NCI-H1417 treated with DMSO at 0.1 percent for 48 hours (cell line): ENCODE measurements around the gene FAM13A.

Source experiments
- DNase-seq: peaks from one replicate; lab custom pipeline; 2025; lab: John Stamatoyannopoulos, UW

FAM13A gene

DNA sequence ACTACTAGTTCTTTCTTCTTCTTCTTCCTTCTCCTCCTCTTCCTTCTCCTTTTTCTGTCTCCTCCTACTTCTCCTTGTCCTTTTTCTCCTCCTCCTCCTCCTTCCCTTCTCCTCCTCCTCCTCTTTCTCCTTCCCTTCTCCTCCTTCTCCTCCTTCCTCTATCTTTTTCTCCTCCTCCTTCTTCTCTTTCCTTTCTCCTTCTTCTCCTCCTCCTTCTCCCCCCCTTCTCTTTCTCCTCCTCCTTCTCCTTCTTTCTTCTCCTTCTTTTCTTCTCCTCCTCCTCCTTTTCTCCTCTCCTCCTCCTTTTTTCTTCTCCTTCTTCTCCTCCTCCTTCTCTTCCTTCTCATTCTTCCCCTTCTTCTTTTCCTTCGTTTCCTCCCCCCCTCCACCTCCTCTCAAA, 337.6 kb downstream of the FAM13A start:
- DNase-seq: no peak

DNA sequence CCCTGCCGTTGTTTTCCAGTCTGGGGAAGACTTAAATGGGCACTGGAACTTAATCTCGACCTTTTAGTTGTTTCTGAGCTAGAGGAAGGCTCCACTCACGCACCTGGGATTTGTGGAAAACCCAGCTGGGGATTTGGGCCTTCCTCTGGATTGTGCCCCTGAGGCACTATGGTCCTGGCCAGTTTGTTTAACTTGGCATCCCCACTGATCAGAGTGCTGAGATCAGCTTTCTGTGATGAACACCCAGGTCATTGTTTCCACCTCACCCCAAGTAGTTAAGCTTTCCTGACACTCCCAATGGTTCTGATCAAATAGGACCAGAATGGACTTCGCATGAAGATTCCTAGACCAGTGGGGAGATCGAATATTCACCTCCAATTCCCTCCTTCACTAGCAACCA, 338.9 kb downstream of the FAM13A start:
- no peak for DNase-seq

DNA sequence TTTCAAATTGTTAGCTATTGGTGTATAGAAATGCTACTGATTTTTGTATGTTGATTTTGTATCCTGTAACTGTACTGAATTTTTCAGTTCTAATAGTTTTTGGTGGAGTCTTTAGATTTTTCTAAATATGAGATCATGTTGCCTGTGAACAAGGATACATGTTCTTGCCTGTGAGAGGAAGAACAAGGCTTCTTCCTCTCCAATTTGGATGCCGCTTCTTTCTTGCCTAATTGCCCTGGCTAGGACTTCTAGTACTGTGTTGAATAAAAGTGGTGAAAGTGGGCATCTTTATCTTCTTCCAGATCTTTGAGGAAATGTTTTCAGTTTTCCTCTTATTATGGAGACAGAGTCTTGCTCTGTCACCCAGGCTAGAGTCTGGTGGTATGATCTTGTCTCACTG, 343.2 kb downstream of the FAM13A start:
- DNase-seq: no peak

DNA sequence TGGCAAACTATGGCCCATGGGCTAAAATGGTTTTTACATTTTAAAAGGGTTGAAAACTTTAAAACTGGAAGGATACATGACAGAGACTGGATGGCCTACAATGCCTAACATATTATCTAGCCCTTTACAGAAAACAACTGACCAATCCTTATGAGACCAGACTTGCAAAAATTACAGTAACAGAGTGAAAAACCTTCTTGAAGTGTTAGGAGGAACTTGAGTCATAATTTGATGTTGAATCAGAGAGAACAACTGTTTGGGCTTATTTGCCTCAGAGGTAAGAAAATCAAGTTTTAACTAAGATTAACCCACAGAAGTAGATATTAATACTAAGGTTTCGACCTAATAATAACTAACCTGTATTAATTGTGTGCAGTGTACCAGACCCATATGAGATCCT, 347.0 kb downstream of the FAM13A start:
- no peak for DNase-seq

DNA sequence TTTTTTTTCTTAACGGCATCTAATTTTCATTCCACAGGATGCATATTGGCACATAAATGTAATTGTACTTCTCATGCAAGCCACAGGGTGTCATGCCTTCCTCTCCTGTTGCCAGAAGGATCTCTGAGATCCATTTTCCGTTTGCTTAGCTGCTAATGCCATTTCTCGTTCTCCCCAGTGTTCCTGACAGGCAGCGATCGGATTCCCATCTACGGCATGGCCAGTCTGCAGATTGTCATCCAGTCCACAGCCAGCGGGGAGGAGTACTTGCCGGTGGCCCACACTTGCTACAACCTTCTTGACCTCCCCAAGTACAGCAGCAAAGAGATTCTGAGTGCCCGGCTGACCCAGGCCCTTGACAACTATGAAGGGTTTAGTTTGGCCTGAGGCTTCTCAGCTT, 350.4 kb downstream of the FAM13A start:
- no peak for DNase-seq

DNA sequence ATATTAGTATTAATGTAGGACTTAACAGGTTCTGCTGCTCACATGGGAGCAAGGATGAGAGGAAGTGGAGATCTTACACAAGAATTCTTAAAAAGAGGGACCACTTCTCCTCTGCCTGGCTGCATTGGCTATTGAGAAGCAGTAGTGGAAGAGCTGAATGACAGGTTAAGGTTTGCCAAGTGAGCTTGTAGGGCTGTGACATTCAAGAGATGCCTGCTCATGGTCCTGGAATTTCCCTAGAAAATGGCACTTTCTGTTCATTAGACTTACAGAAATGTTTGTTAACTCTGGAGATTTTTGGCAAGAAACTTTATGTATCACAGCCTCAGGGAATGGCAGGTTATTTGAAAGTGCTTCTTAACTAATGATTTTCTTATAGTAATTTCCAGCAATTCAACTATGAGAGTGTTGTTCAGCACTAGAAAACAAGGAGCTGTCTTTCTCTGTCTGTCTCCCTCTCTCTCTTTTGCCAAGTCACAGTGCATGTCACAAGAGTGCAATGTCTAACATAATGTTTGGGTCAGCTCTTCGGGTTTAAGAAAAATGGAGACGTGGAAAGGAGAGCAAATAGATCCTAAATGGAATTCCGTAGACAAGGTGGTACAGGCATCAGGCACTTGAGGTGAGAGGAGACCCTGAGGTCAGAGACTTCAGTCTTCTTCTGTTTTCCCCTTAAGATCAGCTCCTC, 351.0 kb downstream of the FAM13A start:
- no peak for DNase-seq

DNA sequence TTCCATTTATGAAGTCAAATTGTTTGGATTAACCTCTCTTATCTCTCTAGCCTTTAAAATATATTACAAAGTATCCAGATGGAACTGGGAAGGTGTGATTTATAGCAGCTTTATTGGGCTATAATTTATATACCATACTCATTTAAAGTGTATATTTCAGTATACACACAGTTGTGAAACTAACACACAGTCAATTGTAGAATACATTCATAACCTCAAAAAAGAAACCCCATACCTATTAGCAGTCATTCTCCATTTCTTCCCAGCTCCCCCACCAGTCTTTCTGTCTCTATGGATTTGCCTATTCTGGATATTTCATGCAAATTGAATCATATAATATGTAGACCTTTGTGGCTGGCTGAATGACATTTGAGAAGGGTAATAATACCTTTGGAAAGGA, 351.8 kb downstream of the FAM13A start:
- DNase-seq: no peak

DNA sequence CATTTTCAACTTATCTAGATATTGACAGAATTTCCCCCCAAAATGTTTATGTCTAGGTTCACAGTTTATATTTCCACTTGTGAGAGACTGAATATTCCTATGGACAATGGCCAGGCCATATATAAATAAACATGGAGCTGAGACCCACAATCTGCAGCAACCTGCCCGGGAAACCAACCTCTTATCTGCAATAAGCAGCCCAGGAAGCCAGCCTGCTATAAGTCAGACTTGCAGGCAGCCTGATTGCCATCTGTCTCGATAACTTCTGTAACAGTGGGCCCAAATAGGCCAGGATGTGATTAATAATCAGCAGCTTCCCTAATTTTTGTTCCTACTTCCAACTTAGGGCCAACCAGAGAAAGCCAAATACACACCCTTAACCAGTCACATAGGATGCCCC, 354.2 kb downstream of the FAM13A start:
- DNase-seq: no peak

DNA sequence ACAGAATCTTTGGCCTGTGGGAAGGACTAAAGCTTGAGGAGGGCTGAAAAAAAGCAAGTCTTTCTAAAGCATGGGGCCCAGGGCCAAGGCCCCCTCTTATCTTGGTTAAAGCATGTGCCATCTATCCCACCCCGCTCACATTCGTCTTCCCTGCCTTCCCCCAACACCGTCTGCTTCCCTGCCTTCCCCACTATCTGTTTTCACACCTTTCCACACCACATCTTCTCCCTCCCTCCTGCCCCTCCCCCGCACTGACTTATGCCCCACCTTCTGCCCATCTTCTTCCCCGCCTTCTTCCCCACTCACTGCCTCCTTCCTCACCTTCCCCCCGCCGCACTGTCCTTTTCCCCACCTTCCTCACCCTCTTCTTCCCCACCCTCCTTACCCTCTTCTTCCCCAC, 358.5 kb downstream of the FAM13A start:
- DNase-seq: no peak

DNA sequence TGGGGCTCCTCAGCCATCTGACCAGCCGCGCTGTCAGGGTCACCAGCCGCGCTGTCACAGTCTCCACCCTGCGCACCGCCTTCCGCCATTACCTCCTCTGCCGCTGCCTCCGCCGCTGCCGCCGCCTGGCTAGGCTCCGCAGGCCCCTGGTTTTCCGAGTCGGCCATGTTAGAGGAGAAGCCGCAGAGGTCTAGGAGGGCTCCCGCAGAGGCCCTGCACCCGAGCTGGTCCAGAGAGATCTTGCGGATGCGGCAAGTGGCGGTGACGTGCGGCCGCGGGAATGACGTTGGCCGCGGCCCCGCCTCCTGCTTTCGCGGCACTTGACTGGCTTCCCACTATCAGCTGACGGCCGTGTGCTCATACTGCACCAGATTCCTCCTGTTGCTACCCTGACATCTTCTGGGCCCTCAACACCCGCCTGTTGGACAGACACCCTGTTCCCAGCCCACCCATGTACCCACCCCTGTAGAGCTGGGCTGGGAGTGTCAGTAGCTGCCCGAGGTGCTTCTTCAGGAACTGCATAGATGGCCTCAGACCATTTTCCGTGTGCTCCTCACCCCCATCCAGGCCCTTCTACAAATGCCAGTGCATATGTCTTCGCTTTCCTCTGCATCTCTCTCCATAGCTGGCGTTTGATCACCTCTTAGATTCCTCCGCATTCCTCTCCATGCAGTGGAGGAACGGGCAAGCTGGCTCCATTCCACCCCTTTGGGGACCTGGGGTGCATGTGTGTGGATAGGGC, 359.2 kb downstream of the FAM13A start, which contains the start of gene NAP1L5:
NAP1L5 (minus strand) TSS at position 242 of the 742 bp plus-strand sequence; CDS start at position 167, 75 bp downstream.
- no peak for DNase-seq

DNA sequence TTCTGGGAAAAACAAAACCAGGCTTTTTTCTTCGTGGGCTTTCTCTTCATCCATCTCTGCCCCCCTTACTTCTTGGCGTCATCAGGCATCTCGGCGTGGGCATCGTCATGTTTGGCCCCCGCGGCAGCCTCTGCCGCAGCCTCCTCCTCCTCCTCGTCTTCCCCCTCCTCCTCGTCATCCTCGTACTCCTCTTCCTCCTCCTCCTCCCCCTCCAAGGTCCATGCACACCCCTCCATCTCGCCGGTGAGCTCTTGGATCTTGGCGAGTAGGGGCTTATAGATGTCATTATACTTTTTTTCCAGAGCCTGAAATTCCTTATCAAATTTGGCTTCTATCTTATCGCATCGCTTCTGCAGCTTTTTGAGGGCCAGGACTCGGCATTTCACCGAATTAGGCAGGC, 359.8 kb downstream of the FAM13A start:
- no peak for DNase-seq

DNA sequence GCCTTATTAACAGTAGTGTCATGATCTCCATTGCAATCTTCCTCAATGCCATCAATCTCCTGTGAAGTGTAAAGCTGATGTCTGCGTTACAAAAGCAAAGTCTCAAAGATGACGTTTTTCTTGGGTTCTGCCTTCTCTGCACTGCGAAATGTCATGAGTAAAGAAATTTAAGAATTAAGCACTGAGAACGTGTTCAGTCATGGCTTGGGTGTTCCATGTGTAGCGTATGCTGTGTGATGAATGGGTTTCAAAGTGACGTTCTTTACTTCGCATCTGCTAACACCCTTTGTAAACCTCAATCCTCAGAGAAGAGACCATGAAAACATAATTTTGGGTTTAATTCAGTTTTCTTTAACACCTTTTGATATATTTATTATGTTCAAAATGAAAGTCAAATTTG, 360.4 kb downstream of the FAM13A start:
- no peak for DNase-seq

DNA sequence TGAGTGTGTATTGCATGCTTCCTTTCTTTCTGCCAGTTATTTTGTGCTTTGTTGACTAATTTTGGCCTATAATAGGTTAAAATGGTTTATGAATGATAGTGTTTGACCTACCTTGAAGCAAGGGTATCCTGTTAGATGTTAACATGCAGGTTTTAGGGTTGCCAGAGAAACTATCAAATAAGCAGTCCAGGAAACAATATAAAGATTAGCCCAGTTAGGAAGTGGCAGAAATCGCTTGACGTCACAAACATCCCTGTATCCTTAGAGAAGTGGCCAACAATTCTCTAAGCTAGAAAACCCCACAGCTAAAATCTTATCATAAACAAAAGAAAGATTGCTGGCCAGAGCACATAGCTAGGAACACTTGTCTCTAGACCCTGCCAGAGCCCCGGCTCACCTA, 363.2 kb downstream of the FAM13A start:
- no peak for DNase-seq

DNA sequence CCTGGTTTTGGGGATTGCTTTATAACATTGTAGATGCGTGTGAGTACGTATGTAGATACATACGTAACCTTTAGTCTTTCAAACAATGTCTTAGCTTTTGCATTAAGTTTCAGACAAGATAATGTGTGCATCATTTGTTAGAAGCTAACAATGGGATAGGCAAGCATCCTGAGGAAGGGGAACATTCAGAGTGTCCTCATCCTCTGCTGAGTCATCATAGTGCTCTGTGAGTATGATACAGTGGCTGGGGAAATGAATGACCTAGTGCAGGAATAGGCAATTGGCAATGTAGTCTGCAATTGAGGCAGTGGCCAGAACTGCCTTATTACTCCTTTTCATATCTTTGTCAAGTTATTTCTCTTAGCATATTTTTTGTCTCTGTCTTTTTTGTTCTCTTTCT, 366.6 kb downstream of the FAM13A start:
- DNase-seq: no peak

DNA sequence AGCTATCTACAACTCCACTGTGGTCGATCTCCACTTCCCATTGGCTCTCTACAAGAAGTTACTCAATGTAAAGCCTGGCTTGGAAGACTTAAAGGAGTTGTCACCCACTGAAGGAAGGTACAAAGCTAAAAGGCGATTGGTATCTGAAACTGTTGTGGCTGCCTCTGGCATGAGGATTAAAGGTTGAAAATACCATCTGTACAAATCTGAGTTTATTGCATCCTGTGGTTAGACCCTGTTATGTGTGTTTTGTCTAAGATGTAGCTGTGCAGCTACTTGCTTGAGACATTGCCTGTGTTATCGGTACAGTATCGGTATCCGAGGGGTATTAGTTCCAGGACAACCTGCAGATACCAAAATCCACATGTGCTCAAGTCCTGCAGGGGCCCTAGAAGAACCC, 375.8 kb downstream of the FAM13A start:
- DNase-seq: no peak
